ENCODE data around the gene PLAGL2.
A peak's percentile ranks its signal among the peaks of the same experiment; 100 is the strongest.

DNA sequence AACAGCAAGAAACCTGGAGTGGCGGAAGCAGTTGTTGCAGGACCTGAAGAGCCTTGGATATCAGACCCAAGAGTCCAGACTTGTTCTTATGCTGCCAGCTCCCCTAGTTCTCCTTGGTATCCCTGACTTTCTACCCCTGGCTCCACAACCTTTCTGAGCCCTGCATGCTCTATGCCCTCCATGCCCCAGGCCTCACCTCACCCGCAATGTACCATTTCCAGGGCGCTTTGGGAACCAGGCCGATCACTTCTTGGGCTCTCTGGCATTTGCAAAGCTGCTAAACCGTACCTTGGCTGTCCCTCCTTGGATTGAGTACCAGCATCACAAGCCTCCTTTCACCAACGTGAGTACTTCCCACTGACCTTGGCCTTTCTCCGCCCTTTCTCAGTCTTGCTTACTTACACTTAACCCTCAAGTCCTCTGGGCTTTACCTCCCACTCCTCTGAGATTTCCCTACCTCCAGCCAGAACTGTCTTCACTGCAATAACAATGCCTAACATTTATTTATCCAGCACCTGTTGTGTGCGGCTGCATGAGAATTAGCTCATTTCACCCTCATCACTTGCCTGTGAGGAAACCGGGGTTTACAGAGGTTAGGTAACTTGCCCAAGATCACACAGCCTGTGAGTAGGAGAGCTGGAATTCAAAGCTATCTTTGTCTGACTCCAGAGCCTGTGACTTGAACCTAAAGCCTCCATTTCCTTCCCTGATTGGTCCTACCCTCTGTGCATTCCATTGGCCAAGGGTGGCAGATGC, 2.5 kb upstream of the PLAGL2 start:
- TF ChIP-seq, protein P1, sequence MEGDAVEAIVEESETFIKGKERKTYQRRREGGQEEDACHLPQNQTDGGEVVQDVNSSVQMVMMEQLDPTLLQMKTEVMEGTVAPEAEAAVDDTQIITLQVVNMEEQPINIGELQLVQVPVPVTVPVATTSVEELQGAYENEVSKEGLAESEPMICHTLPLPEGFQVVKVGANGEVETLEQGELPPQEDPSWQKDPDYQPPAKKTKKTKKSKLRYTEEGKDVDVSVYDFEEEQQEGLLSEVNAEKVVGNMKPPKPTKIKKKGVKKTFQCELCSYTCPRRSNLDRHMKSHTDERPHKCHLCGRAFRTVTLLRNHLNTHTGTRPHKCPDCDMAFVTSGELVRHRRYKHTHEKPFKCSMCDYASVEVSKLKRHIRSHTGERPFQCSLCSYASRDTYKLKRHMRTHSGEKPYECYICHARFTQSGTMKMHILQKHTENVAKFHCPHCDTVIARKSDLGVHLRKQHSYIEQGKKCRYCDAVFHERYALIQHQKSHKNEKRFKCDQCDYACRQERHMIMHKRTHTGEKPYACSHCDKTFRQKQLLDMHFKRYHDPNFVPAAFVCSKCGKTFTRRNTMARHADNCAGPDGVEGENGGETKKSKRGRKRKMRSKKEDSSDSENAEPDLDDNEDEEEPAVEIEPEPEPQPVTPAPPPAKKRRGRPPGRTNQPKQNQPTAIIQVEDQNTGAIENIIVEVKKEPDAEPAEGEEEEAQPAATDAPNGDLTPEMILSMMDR (conservative IDR thresholded peaks at IDR 0.05; ENCODE audit: low read depth, low read length), result no peak
- TF ChIP-seq MAFK (IDR thresholded peaks at IDR 0.05; ENCODE audit: low read depth, low read length), result no peak
- no peak for TF ChIP-seq POLR2A (IDR thresholded peaks at IDR 0.05; ENCODE audit: low read depth, low read length)
- no peak for TF ChIP-seq CHD1 (IDR thresholded peaks at IDR 0.05; ENCODE audit: low read depth, low read length)
- peak; percentile 26; the same call in 1 of the 2 replicates for TF ChIP-seq CEBPB (IDR thresholded peaks at IDR 0.05; ENCODE audit: low read depth, low read length)
- no peak for TF ChIP-seq RAD21 (IDR thresholded peaks at IDR 0.05; ENCODE audit: low read length)
- TF ChIP-seq RCOR1 (IDR thresholded peaks at IDR 0.05; ENCODE audit: insufficient replicate concordance, low read length), result no peak
- TF ChIP-seq MAZ (IDR thresholded peaks at IDR 0.05; ENCODE audit: borderline replicate concordance, low read depth, low read length), result no peak
- TF ChIP-seq MXI1 (IDR thresholded peaks at IDR 0.05; ENCODE audit: borderline replicate concordance, low read depth, low read length), result no peak
- no peak for TF ChIP-seq SMC3 (IDR thresholded peaks at IDR 0.05; ENCODE audit: low read depth, low read length)
- TF ChIP-seq BHLHE40 (IDR thresholded peaks at IDR 0.05; ENCODE audit: low read depth, low read length), result no peak
- no peak for TF ChIP-seq RFX5 (IDR thresholded peaks at IDR 0.05; ENCODE audit: low read depth, low read length)
- TF ChIP-seq, protein P2, sequence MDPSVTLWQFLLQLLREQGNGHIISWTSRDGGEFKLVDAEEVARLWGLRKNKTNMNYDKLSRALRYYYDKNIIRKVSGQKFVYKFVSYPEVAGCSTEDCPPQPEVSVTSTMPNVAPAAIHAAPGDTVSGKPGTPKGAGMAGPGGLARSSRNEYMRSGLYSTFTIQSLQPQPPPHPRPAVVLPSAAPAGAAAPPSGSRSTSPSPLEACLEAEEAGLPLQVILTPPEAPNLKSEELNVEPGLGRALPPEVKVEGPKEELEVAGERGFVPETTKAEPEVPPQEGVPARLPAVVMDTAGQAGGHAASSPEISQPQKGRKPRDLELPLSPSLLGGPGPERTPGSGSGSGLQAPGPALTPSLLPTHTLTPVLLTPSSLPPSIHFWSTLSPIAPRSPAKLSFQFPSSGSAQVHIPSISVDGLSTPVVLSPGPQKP (IDR thresholded peaks at IDR 0.05; ENCODE audit: borderline replicate concordance, low read depth, low read length), result no peak

All from IMR-90 (cell line).